Measurements from ENCODE around the gene ALPK1.
A peak's percentile ranks its signal among the peaks of the same experiment; 100 is the strongest.
"Not testable (repeated sequence)": the region's sequence is repeated elsewhere in the genome, so short reads cannot be mapped to it uniquely, and the experiment has no call there.

ALPK1 gene

GRCh38 chr4:112284662-112285411 lies 12.3 kb upstream of the ALPK1 start:
- DNase-seq (ENCODE audit: low read depth) = no peak

GRCh38 chr4:112287258-112287989 lies 9.7 kb upstream of the ALPK1 start:
- no peak for DNase-seq (ENCODE audit: low read depth)

GRCh38 chr4:112288455-112288854 lies 8.7 kb upstream of the ALPK1 start:
- no peak for DNase-seq (ENCODE audit: low read depth)

GRCh38 chr4:112289407-112290253 lies 7.5 kb upstream of the ALPK1 start:
- DNase-seq (ENCODE audit: low read depth) = no peak

- DNase-seq (ENCODE audit: low read depth) = no peak
These were observed 6.8 kb upstream of the ALPK1 start for GRCh38 chr4:112290341-112290740.

GRCh38 chr4:112299721-112300120 lies 2.6 kb downstream of the ALPK1 start:
- DNase-seq (ENCODE audit: low read depth) = no peak

- no peak for DNase-seq (ENCODE audit: low read depth)
These were observed 5.4 kb downstream of the ALPK1 start for GRCh38 chr4:112302320-112303274.

- DNase-seq (ENCODE audit: low read depth) = not testable (repeated sequence)
These were observed 8.3 kb downstream of the ALPK1 start for GRCh38 chr4:112305477-112305876.

GRCh38 chr4:112309263-112309791 lies 12.2 kb downstream of the ALPK1 start:
- DNase-seq (ENCODE audit: low read depth) = not testable (repeated sequence)

- DNase-seq (ENCODE audit: low read depth) = no peak
These were observed 14.3 kb downstream of the ALPK1 start for GRCh38 chr4:112311516-112311915.

- no peak for DNase-seq (ENCODE audit: low read depth)
These were observed 15.6 kb downstream of the ALPK1 start for GRCh38 chr4:112312610-112313239.

- DNase-seq (ENCODE audit: low read depth) = no peak
These were observed 18.3 kb downstream of the ALPK1 start for GRCh38 chr4:112315446-112315845.

GRCh38 chr4:112316360-112316759 lies 19.2 kb downstream of the ALPK1 start:
- DNase-seq (ENCODE audit: low read depth) = no peak

- DNase-seq (ENCODE audit: low read depth) = no peak
These were observed 21.3 kb downstream of the ALPK1 start for GRCh38 chr4:112318239-112319142.

GRCh38 chr4:112321776-112322684 lies 24.9 kb downstream of the ALPK1 start:
- peak; percentile 24 for DNase-seq (ENCODE audit: low read depth)

- DNase-seq (ENCODE audit: low read depth) = no peak
These were observed 25.7 kb downstream of the ALPK1 start for GRCh38 chr4:112322866-112323265.

- no peak for DNase-seq (ENCODE audit: low read depth)
These were observed 28.4 kb downstream of the ALPK1 start for GRCh38 chr4:112325530-112325929.

- peak; percentile 17 for DNase-seq (ENCODE audit: low read depth)
These were observed 31.0 kb downstream of the ALPK1 start for GRCh38 chr4:112327965-112328733.

All from CMK (cell line).